GM23338 (cell line): ENCODE data around the gene ERAP2.
"Not testable (repeated sequence)": the region's sequence is repeated elsewhere in the genome, so short reads cannot be mapped to it uniquely, and the experiment has no call there.

Experiments
- CREB1 ChIP-seq: fragments of 250-450 bp; sonication (Bioruptor Pico); IDR thresholded peaks from 2 replicates; pipeline ENCODE4 v1.5.0; 2020; ENCODE audit warnings: low read depth, mild to moderate bottlenecking, moderate library complexity
- EZH2 ChIP-seq: fragments of 200-600 bp; sonication (generic); IDR thresholded peaks from one replicate; pipeline ENCODE4 v1.8.0; 2017; ENCODE audit warnings: antibody characterized with exemption, mild to moderate bottlenecking, low read depth; ENCODE audit not compliant: unreplicated experiment
- EZH2phosphoT487 ChIP-seq: fragments of 200-600 bp; sonication (generic); IDR thresholded peaks from one replicate; pipeline ENCODE4 v1.8.1; 2018; ENCODE audit warnings: antibody characterized with exemption; ENCODE audit not compliant: unreplicated experiment
- JUNB ChIP-seq: IDR thresholded peaks from one replicate; pipeline ENCODE4 v1.6.1; 2016; ENCODE audit warnings: antibody characterized with exemption; ENCODE audit not compliant: unreplicated experiment
- NANOG ChIP-seq: IDR thresholded peaks from 2 replicates; pipeline ENCODE4 v1.6.1; 2016; ENCODE audit warnings: antibody characterized with exemption, borderline replicate concordance
- POLR2AphosphoS5 ChIP-seq: IDR thresholded peaks from 2 replicates; pipeline ENCODE4 v1.6.1; 2016; ENCODE audit warnings: antibody characterized with exemption, low read depth
- ZNF331 ChIP-seq: fragments of 250-450 bp; sonication (Bioruptor Pico); IDR thresholded peaks from 2 replicates; pipeline ENCODE4 v1.5.0; 2020; ENCODE audit warnings: low read depth, mild to moderate bottlenecking, moderate library complexity
- TF ChIP-seq, protein P1 (sequence below): IDR thresholded peaks from 2 replicates; pipeline ENCODE4 v1.6.1; 2016; ENCODE audit warnings: antibody characterized with exemption
- TF ChIP-seq, protein P2 (sequence below), 2 experiments: fragments of 200-600 bp in 1 of 2; sonication (generic) in 1 of 2; conservative IDR thresholded peaks; 2 replicates each; pipeline versions ENCODE4 v1.5.1 to v1.6.1; 2016 to 2017; ENCODE audit warnings: antibody characterized with exemption in 2 of 2, low read depth in 2 of 2, mild to moderate bottlenecking in 2 of 2, moderate library complexity in 1 of 2
- TF ChIP-seq, protein P3 (sequence below): fragments of 250-450 bp; sonication (Bioruptor Pico); IDR thresholded peaks from 2 replicates; pipeline ENCODE4 v1.5.0; 2020; ENCODE audit warnings: mild to moderate bottlenecking, moderate library complexity
- TF ChIP-seq, protein P4 (sequence below): IDR thresholded peaks from one replicate; pipeline ENCODE4 v1.6.1; 2018; ENCODE audit warnings: antibody characterized with exemption; ENCODE audit not compliant: unreplicated experiment

DNA sequence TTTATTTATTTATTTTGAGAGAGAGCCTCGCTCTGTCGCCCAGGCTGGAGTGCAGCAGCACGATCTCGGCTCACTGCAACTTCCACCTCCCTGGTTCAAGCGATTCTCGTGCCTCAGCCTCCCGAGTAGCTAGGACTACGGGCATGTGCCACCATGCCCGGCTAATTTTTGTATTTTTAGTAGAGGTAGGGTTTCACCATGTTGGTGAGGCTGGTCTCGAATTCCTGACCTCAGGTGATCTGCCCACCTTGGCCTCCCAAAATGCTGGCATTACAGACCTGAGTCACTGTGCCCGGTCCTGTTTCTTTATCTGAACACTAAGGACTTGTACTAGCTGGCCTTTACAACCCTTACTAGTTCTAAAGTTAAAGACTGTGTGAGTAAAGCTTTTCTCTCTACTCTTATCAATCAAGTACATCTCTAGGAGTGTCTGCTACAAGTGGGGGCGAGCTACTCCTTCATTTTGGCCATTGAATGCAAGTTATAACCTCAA lies 723 bp downstream of the ERAP2 start:
- TF ChIP-seq, protein P1, sequence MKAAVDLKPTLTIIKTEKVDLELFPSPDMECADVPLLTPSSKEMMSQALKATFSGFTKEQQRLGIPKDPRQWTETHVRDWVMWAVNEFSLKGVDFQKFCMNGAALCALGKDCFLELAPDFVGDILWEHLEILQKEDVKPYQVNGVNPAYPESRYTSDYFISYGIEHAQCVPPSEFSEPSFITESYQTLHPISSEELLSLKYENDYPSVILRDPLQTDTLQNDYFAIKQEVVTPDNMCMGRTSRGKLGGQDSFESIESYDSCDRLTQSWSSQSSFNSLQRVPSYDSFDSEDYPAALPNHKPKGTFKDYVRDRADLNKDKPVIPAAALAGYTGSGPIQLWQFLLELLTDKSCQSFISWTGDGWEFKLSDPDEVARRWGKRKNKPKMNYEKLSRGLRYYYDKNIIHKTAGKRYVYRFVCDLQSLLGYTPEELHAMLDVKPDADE: not testable (repeated sequence)
- TF ChIP-seq, protein P2, sequence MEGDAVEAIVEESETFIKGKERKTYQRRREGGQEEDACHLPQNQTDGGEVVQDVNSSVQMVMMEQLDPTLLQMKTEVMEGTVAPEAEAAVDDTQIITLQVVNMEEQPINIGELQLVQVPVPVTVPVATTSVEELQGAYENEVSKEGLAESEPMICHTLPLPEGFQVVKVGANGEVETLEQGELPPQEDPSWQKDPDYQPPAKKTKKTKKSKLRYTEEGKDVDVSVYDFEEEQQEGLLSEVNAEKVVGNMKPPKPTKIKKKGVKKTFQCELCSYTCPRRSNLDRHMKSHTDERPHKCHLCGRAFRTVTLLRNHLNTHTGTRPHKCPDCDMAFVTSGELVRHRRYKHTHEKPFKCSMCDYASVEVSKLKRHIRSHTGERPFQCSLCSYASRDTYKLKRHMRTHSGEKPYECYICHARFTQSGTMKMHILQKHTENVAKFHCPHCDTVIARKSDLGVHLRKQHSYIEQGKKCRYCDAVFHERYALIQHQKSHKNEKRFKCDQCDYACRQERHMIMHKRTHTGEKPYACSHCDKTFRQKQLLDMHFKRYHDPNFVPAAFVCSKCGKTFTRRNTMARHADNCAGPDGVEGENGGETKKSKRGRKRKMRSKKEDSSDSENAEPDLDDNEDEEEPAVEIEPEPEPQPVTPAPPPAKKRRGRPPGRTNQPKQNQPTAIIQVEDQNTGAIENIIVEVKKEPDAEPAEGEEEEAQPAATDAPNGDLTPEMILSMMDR (conservative IDR thresholded peaks at IDR 0.05; ENCODE audit: low read depth in 2 of 2): not testable (repeated sequence)
- TF ChIP-seq EZH2phosphoT487; POLR2AphosphoS5; CREB1 (CRISPR knock-in tag); EZH2; NANOG; JUNB; ZNF331 (CRISPR knock-in tag): not testable (repeated sequence)
- TF ChIP-seq, protein P3, sequence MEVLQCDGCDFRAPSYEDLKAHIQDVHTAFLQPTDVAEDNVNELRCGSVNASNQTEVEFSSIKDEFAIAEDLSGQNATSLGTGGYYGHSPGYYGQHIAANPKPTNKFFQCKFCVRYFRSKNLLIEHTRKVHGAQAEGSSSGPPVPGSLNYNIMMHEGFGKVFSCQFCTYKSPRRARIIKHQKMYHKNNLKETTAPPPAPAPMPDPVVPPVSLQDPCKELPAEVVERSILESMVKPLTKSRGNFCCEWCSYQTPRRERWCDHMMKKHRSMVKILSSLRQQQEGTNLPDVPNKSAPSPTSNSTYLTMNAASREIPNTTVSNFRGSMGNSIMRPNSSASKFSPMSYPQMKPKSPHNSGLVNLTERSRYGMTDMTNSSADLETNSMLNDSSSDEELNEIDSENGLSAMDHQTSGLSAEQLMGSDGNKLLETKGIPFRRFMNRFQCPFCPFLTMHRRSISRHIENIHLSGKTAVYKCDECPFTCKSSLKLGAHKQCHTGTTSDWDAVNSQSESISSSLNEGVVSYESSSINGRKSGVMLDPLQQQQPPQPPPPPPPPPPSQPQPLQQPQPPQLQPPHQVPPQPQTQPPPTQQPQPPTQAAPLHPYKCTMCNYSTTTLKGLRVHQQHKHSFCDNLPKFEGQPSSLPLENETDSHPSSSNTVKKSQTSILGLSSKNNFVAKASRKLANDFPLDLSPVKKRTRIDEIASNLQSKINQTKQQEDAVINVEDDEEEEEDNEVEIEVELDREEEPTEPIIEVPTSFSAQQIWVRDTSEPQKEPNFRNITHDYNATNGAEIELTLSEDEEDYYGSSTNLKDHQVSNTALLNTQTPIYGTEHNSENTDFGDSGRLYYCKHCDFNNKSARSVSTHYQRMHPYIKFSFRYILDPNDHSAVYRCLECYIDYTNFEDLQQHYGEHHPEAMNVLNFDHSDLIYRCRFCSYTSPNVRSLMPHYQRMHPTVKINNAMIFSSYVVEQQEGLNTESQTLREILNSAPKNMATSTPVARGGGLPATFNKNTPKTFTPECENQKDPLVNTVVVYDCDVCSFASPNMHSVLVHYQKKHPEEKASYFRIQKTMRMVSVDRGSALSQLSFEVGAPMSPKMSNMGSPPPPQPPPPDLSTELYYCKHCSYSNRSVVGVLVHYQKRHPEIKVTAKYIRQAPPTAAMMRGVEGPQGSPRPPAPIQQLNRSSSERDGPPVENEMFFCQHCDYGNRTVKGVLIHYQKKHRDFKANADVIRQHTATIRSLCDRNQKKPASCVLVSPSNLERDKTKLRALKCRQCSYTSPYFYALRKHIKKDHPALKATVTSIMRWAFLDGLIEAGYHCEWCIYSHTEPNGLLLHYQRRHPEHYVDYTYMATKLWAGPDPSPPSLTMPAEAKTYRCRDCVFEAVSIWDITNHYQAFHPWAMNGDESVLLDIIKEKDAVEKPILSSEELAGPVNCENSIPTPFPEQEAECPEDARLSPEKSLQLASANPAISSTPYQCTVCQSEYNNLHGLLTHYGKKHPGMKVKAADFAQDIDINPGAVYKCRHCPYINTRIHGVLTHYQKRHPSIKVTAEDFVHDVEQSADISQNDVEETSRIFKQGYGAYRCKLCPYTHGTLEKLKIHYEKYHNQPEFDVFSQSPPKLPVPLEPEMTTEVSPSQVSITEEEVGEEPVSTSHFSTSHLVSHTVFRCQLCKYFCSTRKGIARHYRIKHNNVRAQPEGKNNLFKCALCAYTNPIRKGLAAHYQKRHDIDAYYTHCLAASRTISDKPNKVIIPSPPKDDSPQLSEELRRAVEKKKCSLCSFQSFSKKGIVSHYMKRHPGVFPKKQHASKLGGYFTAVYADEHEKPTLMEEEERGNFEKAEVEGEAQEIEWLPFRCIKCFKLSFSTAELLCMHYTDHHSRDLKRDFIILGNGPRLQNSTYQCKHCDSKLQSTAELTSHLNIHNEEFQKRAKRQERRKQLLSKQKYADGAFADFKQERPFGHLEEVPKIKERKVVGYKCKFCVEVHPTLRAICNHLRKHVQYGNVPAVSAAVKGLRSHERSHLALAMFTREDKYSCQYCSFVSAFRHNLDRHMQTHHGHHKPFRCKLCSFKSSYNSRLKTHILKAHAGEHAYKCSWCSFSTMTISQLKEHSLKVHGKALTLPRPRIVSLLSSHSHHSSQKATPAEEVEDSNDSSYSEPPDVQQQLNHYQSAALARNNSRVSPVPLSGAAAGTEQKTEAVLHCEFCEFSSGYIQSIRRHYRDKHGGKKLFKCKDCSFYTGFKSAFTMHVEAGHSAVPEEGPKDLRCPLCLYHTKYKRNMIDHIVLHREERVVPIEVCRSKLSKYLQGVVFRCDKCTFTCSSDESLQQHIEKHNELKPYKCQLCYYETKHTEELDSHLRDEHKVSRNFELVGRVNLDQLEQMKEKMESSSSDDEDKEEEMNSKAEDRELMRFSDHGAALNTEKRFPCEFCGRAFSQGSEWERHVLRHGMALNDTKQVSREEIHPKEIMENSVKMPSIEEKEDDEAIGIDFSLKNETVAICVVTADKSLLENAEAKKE: not testable (repeated sequence)
- TF ChIP-seq, protein P4, sequence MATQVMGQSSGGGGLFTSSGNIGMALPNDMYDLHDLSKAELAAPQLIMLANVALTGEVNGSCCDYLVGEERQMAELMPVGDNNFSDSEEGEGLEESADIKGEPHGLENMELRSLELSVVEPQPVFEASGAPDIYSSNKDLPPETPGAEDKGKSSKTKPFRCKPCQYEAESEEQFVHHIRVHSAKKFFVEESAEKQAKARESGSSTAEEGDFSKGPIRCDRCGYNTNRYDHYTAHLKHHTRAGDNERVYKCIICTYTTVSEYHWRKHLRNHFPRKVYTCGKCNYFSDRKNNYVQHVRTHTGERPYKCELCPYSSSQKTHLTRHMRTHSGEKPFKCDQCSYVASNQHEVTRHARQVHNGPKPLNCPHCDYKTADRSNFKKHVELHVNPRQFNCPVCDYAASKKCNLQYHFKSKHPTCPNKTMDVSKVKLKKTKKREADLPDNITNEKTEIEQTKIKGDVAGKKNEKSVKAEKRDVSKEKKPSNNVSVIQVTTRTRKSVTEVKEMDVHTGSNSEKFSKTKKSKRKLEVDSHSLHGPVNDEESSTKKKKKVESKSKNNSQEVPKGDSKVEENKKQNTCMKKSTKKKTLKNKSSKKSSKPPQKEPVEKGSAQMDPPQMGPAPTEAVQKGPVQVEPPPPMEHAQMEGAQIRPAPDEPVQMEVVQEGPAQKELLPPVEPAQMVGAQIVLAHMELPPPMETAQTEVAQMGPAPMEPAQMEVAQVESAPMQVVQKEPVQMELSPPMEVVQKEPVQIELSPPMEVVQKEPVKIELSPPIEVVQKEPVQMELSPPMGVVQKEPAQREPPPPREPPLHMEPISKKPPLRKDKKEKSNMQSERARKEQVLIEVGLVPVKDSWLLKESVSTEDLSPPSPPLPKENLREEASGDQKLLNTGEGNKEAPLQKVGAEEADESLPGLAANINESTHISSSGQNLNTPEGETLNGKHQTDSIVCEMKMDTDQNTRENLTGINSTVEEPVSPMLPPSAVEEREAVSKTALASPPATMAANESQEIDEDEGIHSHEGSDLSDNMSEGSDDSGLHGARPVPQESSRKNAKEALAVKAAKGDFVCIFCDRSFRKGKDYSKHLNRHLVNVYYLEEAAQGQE: not testable (repeated sequence)
